SU-DHL-6 (cell line): Measurements from ENCODE around the gene EDDM3A.

Experiments used
- H2AFZ ChIP-seq: fragments of 200-600 bp; sonication (generic); 2 replicates; pipeline ENCODE4 v1.6.1; 2014; ENCODE audit warnings: low read depth, mild to moderate bottlenecking, moderate library complexity, mixed read lengths, antibody characterized with exemption, low read length; ENCODE audit not compliant: severe bottlenecking
- H3F3A ChIP-seq: fragments of 200-600 bp; shearing (Covaris generic); 2 replicates; pipeline ENCODE4 v1.6.0; 2016; ENCODE audit warnings: antibody characterized with exemption, mild to moderate bottlenecking; ENCODE audit not compliant: insufficient read depth
- H3K27ac ChIP-seq: fragments of 200-600 bp; sonication (generic); 2 replicates; pipeline ENCODE4 v1.5.1; 2016; ENCODE audit warnings: low read depth, mild to moderate bottlenecking, low read length, moderate library complexity, mixed read lengths
- H3K27me3 ChIP-seq: fragments of 200-600 bp; sonication (generic), shearing (Covaris generic); 2 replicates; pipeline ENCODE4 v1.6.0; 2014; ENCODE audit warnings: mild to moderate bottlenecking, low read length
- H3K36me3 ChIP-seq: fragments of 200-600 bp; sonication (generic); 2 replicates; pipeline ENCODE4 v1.6.1; 2014; ENCODE audit warnings: mild to moderate bottlenecking, low read length, mixed read lengths
- H3K4me2 ChIP-seq: fragments of 300-600, 200-600 bp; shearing (Covaris generic), sonication (generic); 2 replicates; pipeline ENCODE4 v1.6.0; 2014; ENCODE audit warnings: low read length, low read depth, mild to moderate bottlenecking; ENCODE audit not compliant: poor library complexity, severe bottlenecking
- H3K4me3 ChIP-seq: fragments of 200-600 bp; sonication (generic); 2 replicates; pipeline ENCODE4 v1.5.1; 2014; ENCODE audit warnings: antibody characterized with exemption, low read length, mild to moderate bottlenecking, mixed read lengths; ENCODE audit not compliant: insufficient read depth, poor library complexity, severe bottlenecking
- H3K79me2 ChIP-seq: fragments of 200-600 bp; sonication (generic); 2 replicates; pipeline ENCODE4 v1.6.1; 2014; ENCODE audit warnings: mild to moderate bottlenecking, low read length, moderate library complexity; ENCODE audit not compliant: insufficient read depth
- H3K9ac ChIP-seq: fragments of 200-600 bp; sonication (generic); 2 replicates; pipeline ENCODE4 v1.7.0; 2014; ENCODE audit warnings: mild to moderate bottlenecking, low read length
- H3K9me2 ChIP-seq: fragments of 200-600 bp; sonication (generic); replicated peaks from 2 replicates; pipeline ENCODE4 v1.6.1; 2014; ENCODE audit warnings: low read length; ENCODE audit not compliant: insufficient read depth
- H3K9me3 ChIP-seq: fragments of 200-600 bp; sonication (generic); 2 replicates; pipeline ENCODE4 v1.6.1; 2014; ENCODE audit warnings: low read length, mixed read lengths; ENCODE audit not compliant: insufficient read depth
- H4K20me1 ChIP-seq: fragments of 200-600 bp; sonication (generic); 2 replicates; pipeline ENCODE4 v1.6.1; 2014; ENCODE audit warnings: low read depth, mild to moderate bottlenecking, antibody characterized with exemption, low read length, moderate library complexity, mixed read lengths
- EZH2phosphoT487 ChIP-seq: fragments of 200-600 bp; sonication (generic), shearing (Covaris generic); conservative IDR thresholded peaks from 2 replicates; pipeline ENCODE4 v1.6.1; 2018; ENCODE audit warnings: mild to moderate bottlenecking, antibody characterized with exemption, low read length, moderate library complexity, mixed read lengths
- TF ChIP-seq, protein P1 (sequence below): fragments of 200-600 bp; sonication (generic); IDR thresholded peaks from one replicate; pipeline ENCODE4 v1.5.1; 2017; ENCODE audit warnings: antibody characterized with exemption, mild to moderate bottlenecking, low read length, moderate library complexity; ENCODE audit not compliant: insufficient read depth, poor library complexity, severe bottlenecking

EDDM3A gene

DNA sequence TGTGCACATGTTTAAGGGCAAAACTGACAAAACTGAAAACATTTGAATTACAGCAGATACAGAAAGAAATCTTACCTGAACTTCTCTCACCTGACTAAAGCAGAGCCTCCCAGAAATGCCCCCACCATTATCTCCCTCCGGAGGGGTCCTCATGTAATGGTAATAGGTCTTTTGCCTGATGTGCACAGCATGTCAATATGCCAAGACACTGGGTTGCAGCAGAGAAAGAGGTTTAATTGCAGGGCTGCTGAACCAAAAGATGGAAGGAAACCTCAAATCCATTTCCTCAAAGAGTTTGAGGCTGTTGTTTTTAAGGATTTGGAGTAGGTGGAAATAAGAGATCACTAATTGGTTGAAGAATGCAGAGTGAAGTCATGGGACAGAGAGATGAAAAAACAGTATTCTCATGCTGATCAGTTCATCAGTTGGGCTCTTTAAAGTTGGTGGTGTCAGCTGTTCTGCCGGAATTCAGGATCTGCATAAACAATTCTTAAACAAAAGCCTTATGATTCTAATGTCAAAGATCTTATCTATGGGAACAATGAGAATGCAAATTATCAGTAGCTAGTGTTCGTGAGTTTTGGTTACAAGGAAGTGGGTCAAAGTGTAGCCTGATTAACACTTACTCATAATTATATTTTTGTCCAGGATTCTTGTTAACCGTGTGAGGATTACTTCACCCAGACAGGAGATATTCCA is 38.9 kb upstream of the EDDM3A start:
- Histone ChIP-seq H3K9ac (no peak overlapping the region), H3K4me2 (no peak overlapping the region), H2AFZ (no peak overlapping the region), H3F3A (no peaks in the 10 kb centered on the region), H3K4me3 (no peak overlapping the region), H3K36me3 (no peaks in the 10 kb centered on the region), H3K27ac (no peak overlapping the region), H3K79me2 (no peaks in the 10 kb centered on the region), H3K9me3 (no peaks in the 10 kb centered on the region), H3K9me2 (no peaks in the 10 kb centered on the region), H4K20me1 (no peaks in the 10 kb centered on the region), H3K27me3 (no peaks in the 10 kb centered on the region)
- TF ChIP-seq, protein P1, sequence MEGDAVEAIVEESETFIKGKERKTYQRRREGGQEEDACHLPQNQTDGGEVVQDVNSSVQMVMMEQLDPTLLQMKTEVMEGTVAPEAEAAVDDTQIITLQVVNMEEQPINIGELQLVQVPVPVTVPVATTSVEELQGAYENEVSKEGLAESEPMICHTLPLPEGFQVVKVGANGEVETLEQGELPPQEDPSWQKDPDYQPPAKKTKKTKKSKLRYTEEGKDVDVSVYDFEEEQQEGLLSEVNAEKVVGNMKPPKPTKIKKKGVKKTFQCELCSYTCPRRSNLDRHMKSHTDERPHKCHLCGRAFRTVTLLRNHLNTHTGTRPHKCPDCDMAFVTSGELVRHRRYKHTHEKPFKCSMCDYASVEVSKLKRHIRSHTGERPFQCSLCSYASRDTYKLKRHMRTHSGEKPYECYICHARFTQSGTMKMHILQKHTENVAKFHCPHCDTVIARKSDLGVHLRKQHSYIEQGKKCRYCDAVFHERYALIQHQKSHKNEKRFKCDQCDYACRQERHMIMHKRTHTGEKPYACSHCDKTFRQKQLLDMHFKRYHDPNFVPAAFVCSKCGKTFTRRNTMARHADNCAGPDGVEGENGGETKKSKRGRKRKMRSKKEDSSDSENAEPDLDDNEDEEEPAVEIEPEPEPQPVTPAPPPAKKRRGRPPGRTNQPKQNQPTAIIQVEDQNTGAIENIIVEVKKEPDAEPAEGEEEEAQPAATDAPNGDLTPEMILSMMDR, result no peak
- TF ChIP-seq EZH2phosphoT487, result no peak

DNA sequence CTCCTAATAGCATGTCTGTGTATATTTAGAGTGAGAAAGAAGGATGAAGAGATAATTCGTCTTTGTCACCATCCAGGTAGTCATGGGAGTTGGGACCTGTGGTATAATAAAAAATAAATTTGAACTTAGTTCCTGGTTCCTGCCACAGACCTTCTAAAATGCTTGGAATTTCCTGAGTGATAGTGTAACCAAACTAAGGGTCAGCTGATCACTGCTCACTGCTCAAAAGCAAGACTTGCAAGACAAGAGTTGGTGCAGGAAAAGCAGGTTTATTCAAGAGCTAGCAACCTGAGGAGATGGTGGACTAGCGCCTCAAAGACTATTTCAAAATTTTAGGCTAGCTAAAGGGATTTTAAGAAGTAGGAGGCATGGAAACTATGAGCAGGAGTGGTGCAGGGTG is 38.1 kb upstream of the EDDM3A start:
- no peaks in the 10 kb centered on the region for H3K9me3 ChIP-seq
- H3K4me2 ChIP-seq, result no peak overlapping the region

DNA sequence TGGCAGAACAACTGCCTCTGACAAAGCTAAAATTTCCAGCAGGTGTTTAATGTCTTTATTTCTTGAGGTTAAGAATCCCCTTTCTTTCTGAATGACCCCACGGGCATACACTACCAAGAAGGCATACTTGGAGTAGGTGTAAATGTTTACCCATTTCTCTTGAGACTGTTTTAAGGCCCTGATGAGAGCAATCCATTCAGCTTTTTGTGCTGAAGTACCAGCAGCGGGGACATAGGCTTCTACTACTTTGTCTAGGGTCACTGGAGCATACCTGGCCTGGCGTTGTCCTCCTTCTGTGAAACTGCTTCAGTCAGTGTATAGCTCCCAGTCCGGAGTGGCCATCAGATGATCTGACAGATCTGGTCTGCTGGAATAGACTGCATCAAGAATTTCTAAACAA is 34.4 kb upstream of the EDDM3A start:
- no peaks in the 10 kb centered on the region for H3K9me2 ChIP-seq
- H3K27me3 ChIP-seq, result no peaks in the 10 kb centered on the region
- H3K9me3 ChIP-seq, result no peaks in the 10 kb centered on the region
- H4K20me1 ChIP-seq, result no peaks in the 10 kb centered on the region
- H2AFZ ChIP-seq, result no peak overlapping the region
- H3K4me2 ChIP-seq, result no peak overlapping the region
- H3F3A ChIP-seq, result no peaks in the 10 kb centered on the region
- no peak overlapping the region for H3K9ac ChIP-seq
- no peaks in the 10 kb centered on the region for H3K79me2 ChIP-seq
- TF ChIP-seq EZH2phosphoT487, result no peak
- TF ChIP-seq, protein P1, result no peak
- H3K4me3 ChIP-seq, result no peak overlapping the region
- no peak overlapping the region for H3K27ac ChIP-seq
- no peaks in the 10 kb centered on the region for H3K36me3 ChIP-seq

More for the DNA sequence above, 38.1 kb upstream of the EDDM3A start:
- H3K36me3 ChIP-seq, result no peaks in the 10 kb centered on the region
- no peak overlapping the region for H2AFZ ChIP-seq
- TF ChIP-seq EZH2phosphoT487, result no peak
- TF ChIP-seq, protein P1, result no peak
- H3K9me2 ChIP-seq, result no peaks in the 10 kb centered on the region
- no peak overlapping the region for H3K9ac ChIP-seq
- H4K20me1 ChIP-seq, result no peaks in the 10 kb centered on the region
- no peaks in the 10 kb centered on the region for H3K27me3 ChIP-seq
- no peak overlapping the region for H3K27ac ChIP-seq
- H3K79me2 ChIP-seq, result no peaks in the 10 kb centered on the region
- no peaks in the 10 kb centered on the region for H3F3A ChIP-seq
- no peak overlapping the region for H3K4me3 ChIP-seq
